ENCODE measurements around the gene ZNF398.

DNA sequence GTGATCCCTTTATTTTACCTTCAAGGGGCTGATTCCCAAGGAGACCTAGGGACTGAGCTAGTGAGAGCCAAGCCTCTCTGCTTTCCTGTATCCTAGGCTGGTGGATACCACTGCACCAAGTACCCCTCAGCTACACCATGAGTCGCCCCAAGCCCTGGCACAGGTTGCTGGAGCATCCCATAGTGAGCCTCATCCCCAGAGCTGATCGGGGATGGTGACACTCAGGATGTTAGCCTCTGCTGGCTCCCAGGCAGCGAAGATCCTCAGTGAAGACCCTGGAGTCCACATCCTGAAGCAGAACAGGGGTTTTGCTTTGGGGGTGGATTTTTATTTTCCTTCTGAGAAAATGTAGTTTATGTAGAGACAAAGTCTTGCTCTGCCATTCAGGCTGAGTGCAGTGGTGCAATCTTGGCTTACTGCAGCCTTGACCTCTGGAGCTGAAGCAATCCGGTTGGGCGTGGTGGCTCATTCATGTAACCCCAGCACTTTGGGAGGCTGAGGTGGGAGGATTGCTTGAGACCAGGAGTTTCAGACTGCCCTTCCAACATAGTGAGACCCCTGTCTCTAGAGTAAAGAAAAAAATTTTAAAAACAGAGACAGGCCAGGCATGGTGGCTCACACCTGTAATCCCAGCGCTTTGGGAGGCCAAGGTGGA, 79.7 kb downstream of the ZNF398 start:
- TF ChIP-seq, protein P1, sequence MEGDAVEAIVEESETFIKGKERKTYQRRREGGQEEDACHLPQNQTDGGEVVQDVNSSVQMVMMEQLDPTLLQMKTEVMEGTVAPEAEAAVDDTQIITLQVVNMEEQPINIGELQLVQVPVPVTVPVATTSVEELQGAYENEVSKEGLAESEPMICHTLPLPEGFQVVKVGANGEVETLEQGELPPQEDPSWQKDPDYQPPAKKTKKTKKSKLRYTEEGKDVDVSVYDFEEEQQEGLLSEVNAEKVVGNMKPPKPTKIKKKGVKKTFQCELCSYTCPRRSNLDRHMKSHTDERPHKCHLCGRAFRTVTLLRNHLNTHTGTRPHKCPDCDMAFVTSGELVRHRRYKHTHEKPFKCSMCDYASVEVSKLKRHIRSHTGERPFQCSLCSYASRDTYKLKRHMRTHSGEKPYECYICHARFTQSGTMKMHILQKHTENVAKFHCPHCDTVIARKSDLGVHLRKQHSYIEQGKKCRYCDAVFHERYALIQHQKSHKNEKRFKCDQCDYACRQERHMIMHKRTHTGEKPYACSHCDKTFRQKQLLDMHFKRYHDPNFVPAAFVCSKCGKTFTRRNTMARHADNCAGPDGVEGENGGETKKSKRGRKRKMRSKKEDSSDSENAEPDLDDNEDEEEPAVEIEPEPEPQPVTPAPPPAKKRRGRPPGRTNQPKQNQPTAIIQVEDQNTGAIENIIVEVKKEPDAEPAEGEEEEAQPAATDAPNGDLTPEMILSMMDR (IDR thresholded peaks at IDR 0.05) = no peak
- TF ChIP-seq POLR2A (IDR thresholded peaks at IDR 0.05) = no peak
